Activated CD8-positive, alpha-beta T cell treated with anti-CD3 and anti-CD28 coated beads, Interleukin-2, amount 10 ng/mL, durations not matched to agents 7 days and 5 days (primary cell): ENCODE data around the gene SLCO4A1. TPM values are rescaled to one million over a fixed set of nuclear protein-coding genes. Genes with fewer than 3 reads are reported as not detected.
A peak's percentile ranks its signal among the peaks of the same experiment; 100 is the strongest.

Source experiments
- ATAC-seq: fragments of 150-1000 bp; cut with Tn5 transposase; one replicate; pipeline ENCODE4 v1.10.0; 2021; ENCODE audit warnings: moderate library complexity
- CTCF ChIA-PET: fragments of 350-600 bp; sonication (Branson Sonifier 250); formaldehyde crosslinking; loops from one replicate; lab custom pipeline; 2021; ENCODE audit warnings: antibody characterized with exemption; lab: Charles Lee
- POLR2A ChIA-PET: fragments of 350-600 bp; sonication (Branson Sonifier 250); formaldehyde crosslinking; loops from one replicate; lab custom pipeline; 2021; ENCODE audit warnings: antibody characterized with exemption; lab: Charles Lee
- DNase-seq: peaks from one replicate; pipeline ENCODE4 v3.0.0-alpha.2; 2020
- H3K27ac Mint-ChIP-seq: one replicate; pipeline ENCODE4 v1.8.0; 2021; ENCODE audit warnings: mild to moderate bottlenecking, mixed read lengths
- H3K27me3 Mint-ChIP-seq: one replicate; pipeline ENCODE4 v1.8.0; 2021; ENCODE audit warnings: low read depth, mixed read lengths
- H3K36me3 Mint-ChIP-seq: one replicate; pipeline ENCODE4 v1.8.0; 2021; ENCODE audit warnings: low read depth, mixed read lengths
- H3K4me1 Mint-ChIP-seq: one replicate; pipeline ENCODE4 v1.8.0; 2021; ENCODE audit warnings: low read depth, mixed read lengths
- H3K4me3 Mint-ChIP-seq: one replicate; pipeline ENCODE4 v1.8.0; 2021; ENCODE audit warnings: mild to moderate bottlenecking, mixed read lengths
- H3K9me3 Mint-ChIP-seq: one replicate; pipeline ENCODE4 v1.8.0; 2022; ENCODE audit warnings: mixed read lengths; ENCODE audit not compliant: insufficient read depth
- total RNA-seq, 2 experiments: library from RNA; stranded (reverse); gene quantifications; one replicate each; pipeline ENCODE4 v1.2.3, GENCODE V29; 2021

SLCO4A1 gene
- total RNA-seq, 2 experiments from 2014 or later: 79.4 to 79.9 TPM

DNA sequence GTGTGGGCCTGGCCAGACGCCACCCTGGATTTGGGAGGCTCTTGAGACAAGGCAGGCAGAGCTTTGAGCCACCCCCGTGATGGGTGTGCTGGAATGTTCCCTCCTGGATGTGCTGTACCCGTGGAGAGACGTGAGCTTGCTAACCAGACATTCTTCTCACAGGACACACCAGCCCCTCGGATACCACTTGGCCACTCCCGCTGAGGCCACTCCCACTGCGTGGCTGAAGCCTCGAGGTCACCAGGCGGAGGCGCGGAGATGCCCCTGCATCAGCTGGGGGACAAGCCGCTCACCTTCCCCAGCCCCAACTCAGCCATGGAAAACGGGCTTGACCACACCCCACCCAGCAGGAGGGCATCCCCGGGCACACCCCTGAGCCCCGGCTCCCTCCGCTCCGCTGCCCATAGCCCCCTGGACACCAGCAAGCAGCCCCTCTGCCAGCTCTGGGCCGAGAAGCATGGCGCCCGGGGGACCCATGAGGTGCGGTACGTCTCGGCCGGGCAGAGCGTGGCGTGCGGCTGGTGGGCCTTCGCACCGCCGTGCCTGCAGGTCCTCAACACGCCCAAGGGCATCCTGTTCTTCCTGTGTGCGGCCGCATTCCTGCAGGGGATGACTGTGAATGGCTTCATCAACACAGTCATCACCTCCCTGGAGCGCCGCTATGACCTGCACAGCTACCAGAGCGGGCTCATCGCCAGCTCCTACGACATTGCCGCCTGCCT lies 14.1 kb downstream of the SLCO4A1 start:
- Mint-ChIP-seq H3K4me3 (no peak overlapping the region), H3K27ac (no peak overlapping the region), H3K36me3 (peaks cover 49% of the 10 kb centered on the region), H3K4me1 (peaks cover 30% of the 10 kb centered on the region), H3K27me3 (no peaks in the 10 kb centered on the region), H3K9me3 (no peaks in the 10 kb centered on the region)
- ATAC-seq (no peak), DNase-seq (no peak)
- POLR2A ChIA-PET: interaction anchor here (0.6 kb wide), 1 partner anchor 37 kb away, joined by 3 read pairs; no protein-coding TSS in a partner anchor
- CTCF ChIA-PET: interaction anchor here (0.8 to 1.0 kb wide), 2 partner anchors 135 to 152 kb away, joined by 3 to 6 read pairs; no protein-coding TSS in a partner anchor

DNA sequence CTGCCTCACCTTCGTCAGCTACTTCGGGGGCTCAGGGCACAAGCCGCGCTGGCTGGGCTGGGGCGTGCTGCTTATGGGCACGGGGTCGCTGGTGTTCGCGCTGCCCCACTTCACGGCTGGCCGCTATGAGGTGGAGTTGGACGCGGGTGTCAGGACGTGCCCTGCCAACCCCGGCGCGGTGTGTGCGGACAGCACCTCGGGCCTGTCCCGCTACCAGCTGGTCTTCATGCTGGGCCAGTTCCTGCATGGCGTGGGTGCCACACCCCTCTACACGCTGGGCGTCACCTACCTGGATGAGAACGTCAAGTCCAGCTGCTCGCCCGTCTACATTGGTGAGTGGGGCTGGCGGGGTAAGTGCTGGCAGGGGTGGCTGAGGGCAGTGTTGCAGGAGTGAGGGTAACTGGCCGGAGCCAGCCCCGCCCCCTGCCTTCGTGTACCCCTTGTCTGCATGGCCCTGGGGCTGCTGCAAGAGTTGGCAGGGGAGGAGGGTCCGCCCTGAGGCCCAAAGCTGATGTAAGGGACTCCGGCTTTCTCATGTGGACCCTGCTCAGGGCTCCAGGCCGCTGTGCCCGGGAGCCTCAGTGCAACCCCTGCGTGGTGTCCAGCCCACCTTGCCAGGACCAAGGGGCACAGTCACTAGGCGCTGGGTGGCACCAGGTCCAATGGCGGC lies 14.8 kb downstream of the SLCO4A1 start:
- H3K4me1 Mint-ChIP-seq: peaks cover 25% of the 10 kb centered on the region
- no peak overlapping the region for H3K27ac Mint-ChIP-seq
- no peaks in the 10 kb centered on the region for H3K27me3 Mint-ChIP-seq
- ATAC-seq (no peak), DNase-seq (no peak)
- H3K4me3 Mint-ChIP-seq: no peak overlapping the region
- no peaks in the 10 kb centered on the region for H3K9me3 Mint-ChIP-seq
- ChIA-PET CTCF (no interaction called here), POLR2A (interaction anchor here (0.6 kb wide), 1 partner anchor 37 kb away, joined by 3 read pairs; no protein-coding TSS in a partner anchor)
- H3K36me3 Mint-ChIP-seq: peaks cover 53% of the 10 kb centered on the region

GRCh38 chr20:62657589-62657942 lies 15.3 kb downstream of the SLCO4A1 start:
- DNase-seq: no peak
- H3K27ac Mint-ChIP-seq: peak overlapping the region; percentile 60
- CTCF ChIA-PET: no interaction called here
- POLR2A ChIA-PET: no interaction called here
- H3K4me3 Mint-ChIP-seq: no peak overlapping the region
- H3K36me3 Mint-ChIP-seq: peaks cover 49% of the 10 kb centered on the region
- peaks cover 20% of the 10 kb centered on the region for H3K4me1 Mint-ChIP-seq
- no peak for ATAC-seq
- no peaks in the 10 kb centered on the region for H3K9me3 Mint-ChIP-seq
- no peaks in the 10 kb centered on the region for H3K27me3 Mint-ChIP-seq

- peaks cover 17% of the 10 kb centered on the region for H3K4me1 Mint-ChIP-seq
- DNase-seq (no peak), ATAC-seq (no peak)
- CTCF ChIA-PET: no interaction called here
- no peaks in the 10 kb centered on the region for H3K9me3 Mint-ChIP-seq
- H3K27ac Mint-ChIP-seq: no peak overlapping the region
- peaks cover 48% of the 10 kb centered on the region for H3K36me3 Mint-ChIP-seq
- no peak overlapping the region for H3K4me3 Mint-ChIP-seq
- POLR2A ChIA-PET: no interaction called here
- no peaks in the 10 kb centered on the region for H3K27me3 Mint-ChIP-seq
Measured at GRCh38 chr20:62657956-62658355, 15.7 kb downstream of the SLCO4A1 start.

GRCh38 chr20:62658593-62659178 lies 16.4 kb downstream of the SLCO4A1 start:
- CTCF ChIA-PET: no interaction called here
- POLR2A ChIA-PET: no interaction called here
- ATAC-seq (no peak), DNase-seq (no peak)
- no peaks in the 10 kb centered on the region for H3K27me3 Mint-ChIP-seq
- peaks cover 50% of the 10 kb centered on the region for H3K36me3 Mint-ChIP-seq
- H3K4me3 Mint-ChIP-seq: no peak overlapping the region
- H3K9me3 Mint-ChIP-seq: no peaks in the 10 kb centered on the region
- peaks cover 11% of the 10 kb centered on the region for H3K4me1 Mint-ChIP-seq
- H3K27ac Mint-ChIP-seq: peak overlapping the region; percentile 43

DNA sequence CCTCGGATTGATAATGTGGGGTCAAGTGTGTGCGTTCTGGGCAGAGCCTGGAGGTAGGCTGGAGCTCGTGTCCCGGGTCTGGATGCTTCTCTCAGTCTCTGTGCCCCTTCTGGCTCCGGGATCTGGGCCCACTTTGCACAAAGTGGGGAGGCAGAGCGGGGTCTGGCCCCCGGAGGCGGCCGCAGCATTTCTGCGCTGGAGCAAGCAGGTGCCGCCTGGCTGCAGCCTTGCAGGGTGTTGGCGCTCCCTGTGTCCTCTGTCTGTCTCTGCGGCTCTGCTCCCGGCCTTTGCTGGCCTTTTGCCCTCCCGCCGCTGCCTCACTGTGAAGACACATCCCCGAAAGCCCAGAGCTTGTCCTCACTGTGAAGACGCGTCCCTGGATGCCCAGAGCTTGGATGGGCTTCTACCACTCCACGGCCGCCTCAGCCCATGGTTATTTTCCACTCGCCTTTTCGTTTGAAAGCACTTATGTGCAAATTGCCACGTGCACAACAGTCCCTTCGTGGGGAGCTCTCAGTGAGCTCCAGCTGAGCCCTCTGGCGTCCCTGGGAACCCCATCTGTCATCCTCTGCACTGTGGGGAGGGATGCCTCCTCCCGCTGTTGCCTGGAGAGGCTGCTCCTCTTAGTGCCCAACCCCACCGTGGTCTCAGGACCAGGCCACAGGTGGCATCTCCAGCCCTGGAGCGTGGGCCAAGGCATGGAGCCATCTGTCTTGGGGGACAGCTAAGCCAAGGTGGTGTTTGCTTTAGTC lies 17.4 kb downstream of the SLCO4A1 start:
- no peak overlapping the region for H3K4me3 Mint-ChIP-seq
- no peak for DNase-seq
- H3K27ac Mint-ChIP-seq: no peak overlapping the region
- ChIA-PET POLR2A (no interaction called here), CTCF (no interaction called here)
- H3K36me3 Mint-ChIP-seq: peaks cover 43% of the 10 kb centered on the region
- H3K9me3 Mint-ChIP-seq: no peaks in the 10 kb centered on the region
- H3K27me3 Mint-ChIP-seq: no peaks in the 10 kb centered on the region
- peaks cover 4% of the 10 kb centered on the region for H3K4me1 Mint-ChIP-seq
- ATAC-seq: no peak

GRCh38 chr20:62660240-62660615 lies 17.9 kb downstream of the SLCO4A1 start:
- Mint-ChIP-seq H3K36me3 (peaks cover 42% of the 10 kb centered on the region), H3K4me3 (no peak overlapping the region), H3K4me1 (peaks cover 3% of the 10 kb centered on the region), H3K27ac (no peak overlapping the region), H3K27me3 (no peaks in the 10 kb centered on the region), H3K9me3 (no peaks in the 10 kb centered on the region)
- no peak for DNase-seq
- CTCF ChIA-PET: no interaction called here
- POLR2A ChIA-PET: no interaction called here
- ATAC-seq: no peak

- H3K4me1 Mint-ChIP-seq: peaks cover 3% of the 10 kb centered on the region
- H3K27ac Mint-ChIP-seq: no peak overlapping the region
- POLR2A ChIA-PET: no interaction called here
- H3K27me3 Mint-ChIP-seq: no peaks in the 10 kb centered on the region
- no peak overlapping the region for H3K4me3 Mint-ChIP-seq
- no peak for ATAC-seq
- H3K9me3 Mint-ChIP-seq: no peaks in the 10 kb centered on the region
- DNase-seq: no peak
- CTCF ChIA-PET: no interaction called here
- peaks cover 41% of the 10 kb centered on the region for H3K36me3 Mint-ChIP-seq
Measured at GRCh38 chr20:62660768-62661167, 18.5 kb downstream of the SLCO4A1 start.

- Mint-ChIP-seq H3K27me3 (no peaks in the 10 kb centered on the region), H3K4me1 (peaks cover 3% of the 10 kb centered on the region), H3K36me3 (peaks cover 38% of the 10 kb centered on the region), H3K4me3 (no peak overlapping the region), H3K27ac (no peak overlapping the region), H3K9me3 (no peaks in the 10 kb centered on the region)
- no peak for ATAC-seq
- DNase-seq: no peak
- ChIA-PET POLR2A (no interaction called here), CTCF (no interaction called here)
Measured at GRCh38 chr20:62661647-62662046, 19.3 kb downstream of the SLCO4A1 start.

GRCh38 chr20:62662422-62662821 lies 20.1 kb downstream of the SLCO4A1 start:
- Mint-ChIP-seq H3K36me3 (peaks cover 40% of the 10 kb centered on the region), H3K27me3 (no peaks in the 10 kb centered on the region), H3K27ac (no peak overlapping the region), H3K9me3 (no peaks in the 10 kb centered on the region), H3K4me1 (peaks cover 7% of the 10 kb centered on the region), H3K4me3 (no peak overlapping the region)
- CTCF ChIA-PET: no interaction called here
- DNase-seq (no peak), ATAC-seq (no peak)
- POLR2A ChIA-PET: no interaction called here

DNA sequence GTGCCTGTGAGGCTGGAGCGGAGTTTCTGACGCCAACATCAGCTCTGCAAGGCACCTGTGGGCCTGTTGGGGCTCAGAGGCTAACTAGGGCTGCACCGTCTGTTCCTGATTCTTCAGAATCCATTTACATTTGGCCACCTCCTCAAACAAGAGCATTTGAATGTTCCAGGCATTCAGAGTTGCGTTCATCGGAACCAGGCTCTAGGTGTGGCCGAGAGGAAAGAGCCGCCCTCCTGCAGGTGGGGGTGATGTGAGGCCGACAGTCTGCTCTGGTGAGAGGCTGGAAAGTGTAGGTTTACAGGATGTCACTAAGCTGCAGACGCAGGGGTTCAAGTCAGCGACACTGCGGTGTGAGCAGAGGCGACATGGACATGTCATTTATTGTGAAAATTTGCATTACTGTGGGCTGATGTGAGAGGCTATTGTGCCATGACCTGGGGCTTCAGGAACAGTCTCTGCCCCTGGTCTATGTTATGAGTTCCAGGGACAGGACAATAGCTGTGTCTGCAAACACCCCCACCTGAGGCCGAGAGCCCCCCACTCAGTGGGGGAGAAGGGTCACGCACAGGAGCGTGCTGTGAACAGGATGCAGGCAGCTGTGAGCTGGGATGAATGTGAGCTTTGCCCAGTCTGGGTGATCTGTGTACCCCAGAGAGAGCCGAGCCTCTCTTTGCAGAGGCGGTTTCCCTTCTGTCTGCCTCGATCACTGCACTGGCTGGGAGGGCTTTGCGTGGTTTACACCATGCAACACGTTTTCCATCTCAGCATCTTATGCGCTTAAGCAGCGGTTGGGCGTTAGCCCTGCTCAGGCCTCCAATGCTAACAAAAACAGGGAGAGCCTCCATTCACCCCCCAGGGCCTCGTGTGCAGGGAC lies 21.1 kb downstream of the SLCO4A1 start:
- Mint-ChIP-seq H3K27ac (peak overlapping the region; percentile 61), H3K27me3 (no peaks in the 10 kb centered on the region), H3K36me3 (peaks cover 46% of the 10 kb centered on the region), H3K9me3 (no peaks in the 10 kb centered on the region), H3K4me1 (peaks cover 9% of the 10 kb centered on the region), H3K4me3 (no peak overlapping the region)
- ATAC-seq (no peak), DNase-seq (no peak)
- ChIA-PET POLR2A (no interaction called here), CTCF (no interaction called here)
